ENCODE data around the gene TVP23B. TPM values are rescaled to one million over a fixed set of nuclear protein-coding genes. Genes with fewer than 3 reads are reported as not detected.
"Not testable (repeated sequence)": the region's sequence is repeated elsewhere in the genome, so short reads cannot be mapped to it uniquely, and the experiment has no call there.

The TVP23B gene
- total and polyA plus RNA-seq, 9 donors, result 19.2 to 33.3 (median 23.5) TPM

- not testable (repeated sequence) for H3K9me3 ChIP-seq (replicated peaks; ENCODE audit: control insufficient read depth, low read depth, low read length); H3K27me3 ChIP-seq (ENCODE audit: control insufficient read depth, insufficient read depth, low read length); H3K4me3 ChIP-seq (ENCODE audit: low read length); H3K27ac ChIP-seq (ENCODE audit: low read length); H3K4me1 ChIP-seq (ENCODE audit: control insufficient read depth, insufficient read depth, low read length); H3K36me3 ChIP-seq (ENCODE audit: control insufficient read depth, insufficient read depth, low read length)
- no CpG with 5 or more reads among the region's 6 CpGs for WGBS (ENCODE audit: insufficient coverage)
- peak; percentile 25 for DNase-seq
Measured at GRCh38 chr17:18747501-18747900, 33.5 kb upstream of the TVP23B start.

GRCh38 chr17:18750242-18750641 is 30.7 kb upstream of the TVP23B start:
- H3K27me3 ChIP-seq (ENCODE audit: control insufficient read depth, insufficient read depth, low read length); H3K4me1 ChIP-seq (ENCODE audit: control insufficient read depth, insufficient read depth, low read length); DNase-seq; H3K36me3 ChIP-seq (ENCODE audit: control insufficient read depth, insufficient read depth, low read length); H3K27ac ChIP-seq (ENCODE audit: low read length); H3K4me3 ChIP-seq (ENCODE audit: low read length); H3K9me3 ChIP-seq (replicated peaks; ENCODE audit: control insufficient read depth, low read depth, low read length): not testable (repeated sequence)
- WGBS (ENCODE audit: insufficient coverage), result no CpG with 5 or more reads among the region's 1 CpG

- H3K4me1 ChIP-seq (ENCODE audit: control insufficient read depth, insufficient read depth, low read length); DNase-seq; H3K27ac ChIP-seq (ENCODE audit: low read length); H3K9me3 ChIP-seq (replicated peaks; ENCODE audit: control insufficient read depth, low read depth, low read length); H3K4me3 ChIP-seq (ENCODE audit: low read length); H3K36me3 ChIP-seq (ENCODE audit: control insufficient read depth, insufficient read depth, low read length); H3K27me3 ChIP-seq (ENCODE audit: control insufficient read depth, insufficient read depth, low read length): not testable (repeated sequence)
- WGBS (ENCODE audit: insufficient coverage), result 93% methylated on average over 3 of the region's 6 CpGs
Measured at GRCh38 chr17:18753829-18754409, 27.1 kb upstream of the TVP23B start.

- not testable (repeated sequence) for H3K27me3 ChIP-seq (ENCODE audit: control insufficient read depth, insufficient read depth, low read length); H3K9me3 ChIP-seq (replicated peaks; ENCODE audit: control insufficient read depth, low read depth, low read length); H3K4me3 ChIP-seq (ENCODE audit: low read length); H3K27ac ChIP-seq (ENCODE audit: low read length); DNase-seq; H3K36me3 ChIP-seq (ENCODE audit: control insufficient read depth, insufficient read depth, low read length); H3K4me1 ChIP-seq (ENCODE audit: control insufficient read depth, insufficient read depth, low read length)
- no CpG with 5 or more reads among the region's 4 CpGs for WGBS (ENCODE audit: insufficient coverage)
Measured at GRCh38 chr17:18755969-18756368, 25.0 kb upstream of the TVP23B start.

GRCh38 chr17:18757368-18758044 is 23.5 kb upstream of the TVP23B start:
- H3K36me3 ChIP-seq (ENCODE audit: control insufficient read depth, insufficient read depth, low read length); H3K27me3 ChIP-seq (ENCODE audit: control insufficient read depth, insufficient read depth, low read length); H3K27ac ChIP-seq (ENCODE audit: low read length); H3K4me3 ChIP-seq (ENCODE audit: low read length); DNase-seq; H3K4me1 ChIP-seq (ENCODE audit: control insufficient read depth, insufficient read depth, low read length); H3K9me3 ChIP-seq (replicated peaks; ENCODE audit: control insufficient read depth, low read depth, low read length): not testable (repeated sequence)
- no CpG with 5 or more reads among the region's 8 CpGs for WGBS (ENCODE audit: insufficient coverage)

GRCh38 chr17:18758344-18758743 is 22.6 kb upstream of the TVP23B start:
- not testable (repeated sequence) for H3K27ac ChIP-seq (ENCODE audit: low read length); H3K4me1 ChIP-seq (ENCODE audit: control insufficient read depth, insufficient read depth, low read length); H3K27me3 ChIP-seq (ENCODE audit: control insufficient read depth, insufficient read depth, low read length); H3K36me3 ChIP-seq (ENCODE audit: control insufficient read depth, insufficient read depth, low read length); DNase-seq; H3K4me3 ChIP-seq (ENCODE audit: low read length); H3K9me3 ChIP-seq (replicated peaks; ENCODE audit: control insufficient read depth, low read depth, low read length)
- no CpG with 5 or more reads among the region's 6 CpGs for whole genome bisulfite sequencing (ENCODE audit: insufficient coverage)

GRCh38 chr17:18760221-18760620 is 20.8 kb upstream of the TVP23B start:
- WGBS (ENCODE audit: insufficient coverage), result no CpG with 5 or more reads among the region's 6 CpGs
- not testable (repeated sequence) for H3K27ac ChIP-seq (ENCODE audit: low read length); H3K36me3 ChIP-seq (ENCODE audit: control insufficient read depth, insufficient read depth, low read length); H3K9me3 ChIP-seq (replicated peaks; ENCODE audit: control insufficient read depth, low read depth, low read length); H3K4me1 ChIP-seq (ENCODE audit: control insufficient read depth, insufficient read depth, low read length); DNase-seq; H3K27me3 ChIP-seq (ENCODE audit: control insufficient read depth, insufficient read depth, low read length); H3K4me3 ChIP-seq (ENCODE audit: low read length)

- H3K9me3 ChIP-seq (replicated peaks; ENCODE audit: control insufficient read depth, low read depth, low read length); H3K27me3 ChIP-seq (ENCODE audit: control insufficient read depth, insufficient read depth, low read length); H3K36me3 ChIP-seq (ENCODE audit: control insufficient read depth, insufficient read depth, low read length); H3K4me3 ChIP-seq (ENCODE audit: low read length); H3K27ac ChIP-seq (ENCODE audit: low read length); H3K4me1 ChIP-seq (ENCODE audit: control insufficient read depth, insufficient read depth, low read length); DNase-seq: not testable (repeated sequence)
- no CpG with 5 or more reads among the region's 4 CpGs for WGBS (ENCODE audit: insufficient coverage)
Measured at GRCh38 chr17:18770572-18770971, 10.4 kb upstream of the TVP23B start.

- H3K27me3 ChIP-seq (ENCODE audit: control insufficient read depth, insufficient read depth, low read length); H3K4me3 ChIP-seq (ENCODE audit: low read length); DNase-seq; H3K27ac ChIP-seq (ENCODE audit: low read length); H3K4me1 ChIP-seq (ENCODE audit: control insufficient read depth, insufficient read depth, low read length); H3K9me3 ChIP-seq (replicated peaks; ENCODE audit: control insufficient read depth, low read depth, low read length); H3K36me3 ChIP-seq (ENCODE audit: control insufficient read depth, insufficient read depth, low read length): not testable (repeated sequence)
- WGBS (ENCODE audit: insufficient coverage), result no CpG with 5 or more reads among the region's 4 CpGs
Measured at GRCh38 chr17:18771066-18771465, 9.9 kb upstream of the TVP23B start.

GRCh38 chr17:18772471-18772870 is 8.5 kb upstream of the TVP23B start:
- Histone ChIP-seq H3K9me3 (replicated peaks; ENCODE audit: control insufficient read depth, low read depth, low read length) (no peaks in the 10 kb centered on the region), H3K27ac (ENCODE audit: low read length) (no peak overlapping the region), H3K4me1 (ENCODE audit: control insufficient read depth, insufficient read depth, low read length) (no peaks in the 10 kb centered on the region), H3K36me3 (ENCODE audit: control insufficient read depth, insufficient read depth, low read length) (no peaks in the 10 kb centered on the region), H3K4me3 (ENCODE audit: low read length) (no peak overlapping the region), H3K27me3 (ENCODE audit: control insufficient read depth, insufficient read depth, low read length) (no peaks in the 10 kb centered on the region)
- WGBS (ENCODE audit: insufficient coverage), result no CpG with 5 or more reads among the region's 7 CpGs
- no peak for DNase-seq

GRCh38 chr17:18781805-18782204 is 822 bp downstream of the TVP23B start:
- H3K27me3 ChIP-seq (ENCODE audit: control insufficient read depth, insufficient read depth, low read length); H3K27ac ChIP-seq (ENCODE audit: low read length); DNase-seq; H3K4me1 ChIP-seq (ENCODE audit: control insufficient read depth, insufficient read depth, low read length); H3K36me3 ChIP-seq (ENCODE audit: control insufficient read depth, insufficient read depth, low read length); H3K9me3 ChIP-seq (replicated peaks; ENCODE audit: control insufficient read depth, low read depth, low read length): not testable (repeated sequence)
- H3K4me3 ChIP-seq (ENCODE audit: low read length), result peak overlapping the region; percentile 57
- WGBS (ENCODE audit: insufficient coverage), result no CpG with 5 or more reads among the region's 5 CpGs
